ENCODE results near the gene NLRP14. TPM values are rescaled to one million over a fixed set of nuclear protein-coding genes. Genes with fewer than 3 reads are reported as not detected.

NLRP14 gene
- total RNA-seq, 4 donors from 2014 or later: not detected

GRCh38 chr11:7004482-7004881, 15.8 kb upstream of the NLRP14 start:
- in situ Hi-C loops (cut with MboI; ENCODE audit: low sequenced_read_pairs in 4 of 4): no loop called here
- intact Hi-C loops (cut with DNase I; ENCODE audit: low total_unique reads): no loop called here
- Histone ChIP-seq H3K4me3 (no peak overlapping the region), H3K27ac (no peak overlapping the region), H3K36me3 (no peaks in the 10 kb centered on the region), H3K9me3 (no peaks in the 10 kb centered on the region), H3K27me3 (no peaks in the 10 kb centered on the region), H3K4me1 (no peaks in the 10 kb centered on the region)
- DNase-seq (no peak), ATAC-seq (no peak)
- TF ChIP-seq POLR2A (IDR thresholded peaks at IDR 0.05): no peak
- TF ChIP-seq CTCF (IDR thresholded peaks at IDR 0.05 in 4 of 5, conservative IDR thresholded peaks at IDR 0.05 in 1 of 5): no peak

GRCh38 chr11:7014118-7014517, 6.2 kb upstream of the NLRP14 start:
- Histone ChIP-seq H3K27me3 (no peaks in the 10 kb centered on the region), H3K27ac (no peak overlapping the region), H3K36me3 (no peaks in the 10 kb centered on the region), H3K4me1 (no peaks in the 10 kb centered on the region), H3K9me3 (no peaks in the 10 kb centered on the region), H3K4me3 (no peak overlapping the region)
- ATAC-seq (no peak), DNase-seq (no peak)
- in situ Hi-C loops (cut with MboI; ENCODE audit: low sequenced_read_pairs in 4 of 4) (no loop called here), intact Hi-C loops (cut with DNase I; ENCODE audit: low total_unique reads) (no loop called here)
- TF ChIP-seq POLR2A (IDR thresholded peaks at IDR 0.05) (no peak), CTCF (IDR thresholded peaks at IDR 0.05 in 4 of 5, conservative IDR thresholded peaks at IDR 0.05 in 1 of 5) (no peak)

GRCh38 chr11:7016011-7016410, 4.3 kb upstream of the NLRP14 start:
- H3K27me3 ChIP-seq: no peaks in the 10 kb centered on the region
- ATAC-seq (no peak), DNase-seq (no peak)
- no peak overlapping the region for H3K4me3 ChIP-seq
- TF ChIP-seq CTCF (IDR thresholded peaks at IDR 0.05 in 4 of 5, conservative IDR thresholded peaks at IDR 0.05 in 1 of 5): no peak
- TF ChIP-seq POLR2A (IDR thresholded peaks at IDR 0.05): no peak
- H3K9me3 ChIP-seq: no peaks in the 10 kb centered on the region
- intact Hi-C loops (cut with DNase I; ENCODE audit: low total_unique reads) (no loop called here), in situ Hi-C loops (cut with MboI; ENCODE audit: low sequenced_read_pairs in 4 of 4) (no loop called here)
- no peaks in the 10 kb centered on the region for H3K36me3 ChIP-seq
- peaks cover 5 to 6% of the 10 kb centered on the region in 2 donors for H3K4me1 ChIP-seq
- no peak overlapping the region for H3K27ac ChIP-seq

- H3K36me3 ChIP-seq: no peaks in the 10 kb centered on the region
- H3K27me3 ChIP-seq: no peaks in the 10 kb centered on the region
- peak overlapping the region; percentile 11 to 54 (median 22) for H3K27ac ChIP-seq
- DNase-seq (no peak), ATAC-seq (peak; percentile 26 to 37)
- in situ Hi-C loops (cut with MboI; ENCODE audit: low sequenced_read_pairs in 4 of 4) (no loop called here), intact Hi-C loops (cut with DNase I; ENCODE audit: low total_unique reads) (loop anchor here (2.0 to 5.0 kb wide), 2 partner anchors 27 to 92 kb away; partner anchors contain the start of gene ZNF215)
- H3K4me3 ChIP-seq: peak overlapping the region; percentile 59 to 70 (median 64)
- H3K9me3 ChIP-seq: no peaks in the 10 kb centered on the region
- peaks cover 7 to 8% of the 10 kb centered on the region in 2 donors for H3K4me1 ChIP-seq
- TF ChIP-seq CTCF (IDR thresholded peaks at IDR 0.05 in 4 of 5, conservative IDR thresholded peaks at IDR 0.05 in 1 of 5): no peak
- TF ChIP-seq POLR2A (IDR thresholded peaks at IDR 0.05): no peak
Observed at GRCh38 chr11:7019500-7020182, 638 bp upstream of the NLRP14 start.
